ENCODE results near the gene CEP72. TPM values are rescaled to one million over a fixed set of nuclear protein-coding genes. Genes with fewer than 3 reads are reported as not detected.

Gene CEP72
- total and polyA plus RNA-seq, 10 of the 15 experiments (the other 5 are each of a cell fraction or from before 2014, with no cell fraction given), result 0.35 to 13.5 (median 8.3) TPM

DNA sequence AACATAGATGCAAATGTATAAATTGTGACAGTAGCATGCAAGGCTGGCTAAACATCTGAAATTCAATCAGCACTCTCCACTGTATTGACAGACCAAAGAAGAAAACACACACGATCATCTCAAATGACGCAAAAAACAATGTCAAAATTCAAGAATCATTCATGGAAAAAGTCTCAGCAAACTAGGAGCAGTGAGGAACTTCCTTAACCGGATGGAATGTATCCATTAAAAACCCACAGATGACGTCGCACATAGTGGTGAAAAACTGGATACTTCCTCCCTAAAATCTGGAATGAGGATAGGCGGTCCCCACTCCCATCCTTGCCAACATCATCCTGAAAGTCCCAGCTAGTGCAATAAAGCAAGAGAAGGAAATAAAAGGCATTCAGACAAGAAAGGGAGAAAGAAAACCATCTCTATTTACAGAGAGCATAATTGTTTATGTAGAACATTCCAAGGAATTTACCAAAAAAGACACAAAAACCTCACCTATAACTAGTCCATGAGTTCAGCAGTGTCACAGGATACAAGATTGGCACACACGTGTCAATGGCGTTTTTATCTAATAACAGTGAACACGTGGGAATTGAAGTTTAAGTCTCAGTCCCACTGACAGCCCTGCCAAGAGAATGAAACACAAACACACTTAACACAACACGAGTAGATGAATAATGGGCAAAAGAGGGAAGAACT is 14.1 kb upstream of the CEP72 start:
- ChIA-PET RAD21 (ENCODE audit: unreplicated experiment) (no interaction called here), CTCF (no interaction called here), POLR2A (no interaction called here), SMC1A (ENCODE audit: uncharacterized antibody, unreplicated experiment) (no interaction called here)
- H3K9me3 ChIP-seq (replicated peaks; ENCODE audit: control insufficient read depth, insufficient read depth, low read length), result no peaks in the 10 kb centered on the region; the same call in 2 of the 3 replicates
- in situ Hi-C loops (cut with MboI), result no loop called here
- H3K9ac ChIP-seq (ENCODE audit: control insufficient read depth, insufficient read depth, low read length), result no peak overlapping the region
- FAIRE-seq, result no peak
- intact Hi-C loops (cut with micrococcal nuclease; ENCODE audit: unreplicated experiment), result no loop called here
- BruUV-seq (replicated peaks), result no TSS peak
- H3K4me1 ChIP-seq (ENCODE audit: control insufficient read depth, insufficient read depth, low read length), result no peaks in the 10 kb centered on the region
- no peak for TF ChIP-seq ZNF622 (IDR thresholded peaks at IDR 0.05)
- TF ChIP-seq, protein P1, sequence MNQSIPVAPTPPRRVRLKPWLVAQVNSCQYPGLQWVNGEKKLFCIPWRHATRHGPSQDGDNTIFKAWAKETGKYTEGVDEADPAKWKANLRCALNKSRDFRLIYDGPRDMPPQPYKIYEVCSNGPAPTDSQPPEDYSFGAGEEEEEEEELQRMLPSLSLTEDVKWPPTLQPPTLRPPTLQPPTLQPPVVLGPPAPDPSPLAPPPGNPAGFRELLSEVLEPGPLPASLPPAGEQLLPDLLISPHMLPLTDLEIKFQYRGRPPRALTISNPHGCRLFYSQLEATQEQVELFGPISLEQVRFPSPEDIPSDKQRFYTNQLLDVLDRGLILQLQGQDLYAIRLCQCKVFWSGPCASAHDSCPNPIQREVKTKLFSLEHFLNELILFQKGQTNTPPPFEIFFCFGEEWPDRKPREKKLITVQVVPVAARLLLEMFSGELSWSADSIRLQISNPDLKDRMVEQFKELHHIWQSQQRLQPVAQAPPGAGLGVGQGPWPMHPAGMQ (IDR thresholded peaks at IDR 0.05; ENCODE audit: borderline replicate concordance), result no peak
- TF ChIP-seq POLR2AphosphoS2 (IDR thresholded peaks at IDR 0.05; ENCODE audit: low read depth, low read length), result no peak
- TF ChIP-seq, protein P2, sequence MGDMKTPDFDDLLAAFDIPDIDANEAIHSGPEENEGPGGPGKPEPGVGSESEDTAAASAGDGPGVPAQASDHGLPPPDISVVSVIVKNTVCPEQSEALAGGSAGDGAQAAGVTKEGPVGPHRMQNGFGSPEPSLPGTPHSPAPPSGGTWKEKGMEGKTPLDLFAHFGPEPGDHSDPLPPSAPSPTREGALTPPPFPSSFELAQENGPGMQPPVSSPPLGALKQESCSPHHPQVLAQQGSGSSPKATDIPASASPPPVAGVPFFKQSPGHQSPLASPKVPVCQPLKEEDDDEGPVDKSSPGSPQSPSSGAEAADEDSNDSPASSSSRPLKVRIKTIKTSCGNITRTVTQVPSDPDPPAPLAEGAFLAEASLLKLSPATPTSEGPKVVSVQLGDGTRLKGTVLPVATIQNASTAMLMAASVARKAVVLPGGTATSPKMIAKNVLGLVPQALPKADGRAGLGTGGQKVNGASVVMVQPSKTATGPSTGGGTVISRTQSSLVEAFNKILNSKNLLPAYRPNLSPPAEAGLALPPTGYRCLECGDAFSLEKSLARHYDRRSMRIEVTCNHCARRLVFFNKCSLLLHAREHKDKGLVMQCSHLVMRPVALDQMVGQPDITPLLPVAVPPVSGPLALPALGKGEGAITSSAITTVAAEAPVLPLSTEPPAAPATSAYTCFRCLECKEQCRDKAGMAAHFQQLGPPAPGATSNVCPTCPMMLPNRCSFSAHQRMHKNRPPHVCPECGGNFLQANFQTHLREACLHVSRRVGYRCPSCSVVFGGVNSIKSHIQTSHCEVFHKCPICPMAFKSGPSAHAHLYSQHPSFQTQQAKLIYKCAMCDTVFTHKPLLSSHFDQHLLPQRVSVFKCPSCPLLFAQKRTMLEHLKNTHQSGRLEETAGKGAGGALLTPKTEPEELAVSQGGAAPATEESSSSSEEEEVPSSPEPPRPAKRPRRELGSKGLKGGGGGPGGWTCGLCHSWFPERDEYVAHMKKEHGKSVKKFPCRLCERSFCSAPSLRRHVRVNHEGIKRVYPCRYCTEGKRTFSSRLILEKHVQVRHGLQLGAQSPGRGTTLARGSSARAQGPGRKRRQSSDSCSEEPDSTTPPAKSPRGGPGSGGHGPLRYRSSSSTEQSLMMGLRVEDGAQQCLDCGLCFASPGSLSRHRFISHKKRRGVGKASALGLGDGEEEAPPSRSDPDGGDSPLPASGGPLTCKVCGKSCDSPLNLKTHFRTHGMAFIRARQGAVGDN (IDR thresholded peaks at IDR 0.05), result no peak
- no peak for TF ChIP-seq HDAC6 (IDR thresholded peaks at IDR 0.05; ENCODE audit: unreplicated experiment)
- DNase-seq (ENCODE audit: low read depth, low spot score), result no peak
- H4K20me1 ChIP-seq (ENCODE audit: control insufficient read depth, insufficient read depth), result no peaks in the 10 kb centered on the region
- no peak overlapping the region for H3K4me2 ChIP-seq (ENCODE audit: control insufficient read depth, insufficient read depth)
- no peak overlapping the region for H2AFZ ChIP-seq (ENCODE audit: control insufficient read depth, low read depth, low read length)
- no peaks in the 10 kb centered on the region for H3K79me2 ChIP-seq (ENCODE audit: control insufficient read depth, insufficient read depth, low read length)
- no peak overlapping the region for H3K27ac ChIP-seq (ENCODE audit: control insufficient read depth, insufficient read depth)
- H3K4me3 ChIP-seq, result no peak overlapping the region
- peaks cover 0 to 5% of the 10 kb centered on the region in 2 experiments; a peak in 2 of 4 replicates for H3K27me3 ChIP-seq (replicated peaks in 1 of 2; ENCODE audit: control insufficient read depth in 2 of 2, insufficient read depth in 2 of 2, low read length in 1 of 2)
- H3K36me3 ChIP-seq (ENCODE audit: control insufficient read depth in 2 of 2, insufficient read depth in 2 of 2, low read length in 1 of 2), result no peaks in the 10 kb centered on the region
- ATAC-seq, result no peak
- 46% methylated on average over 10 of the region's 10 CpGs for WGBS (ENCODE audit: insufficient coverage, insufficient replicate concordance, low lambda C conversion rate, missing lambda C conversion rate)

Measured in GM12878 (cell line).